OCI-LY7 (cell line): Measurements from ENCODE around the gene FOXL3. TPM values are rescaled to one million over a fixed set of nuclear protein-coding genes. Genes with fewer than 3 reads are reported as not detected.
"Not testable (repeated sequence)": the region's sequence is repeated elsewhere in the genome, so short reads cannot be mapped to it uniquely, and the experiment has no call there.

Experiments used
- BruUV-seq: library from RNA; stranded (reverse); fragments of 400-500 nt; replicated peaks from 2 replicates; lab custom pipeline; 2021; lab: Mats Ljungman, UMichigan
- CTCF ChIA-PET: fragments of 300-600 bp; sonication (Branson Sonifier 250); formaldehyde crosslinking; loops from one replicate; lab custom pipeline; 2022; ENCODE audit warnings: antibody characterized with exemption; ENCODE audit not compliant: unreplicated experiment; lab: Charles Lee
- POLR2A ChIA-PET: fragments of 300-600 bp; sonication (Branson Sonifier 250); formaldehyde crosslinking; loops from one replicate; lab custom pipeline; 2022; ENCODE audit warnings: antibody characterized with exemption; lab: Charles Lee
- DNase-seq: peaks from one replicate; pipeline ENCODE4 v3.0.0-alpha.2; 2015; ENCODE audit warnings: low spot score
- H2AFZ ChIP-seq: fragments of 200-600 bp; sonication (generic), shearing (Covaris generic); 2 replicates; pipeline ENCODE4 v1.6.1; 2014; ENCODE audit warnings: mild to moderate bottlenecking, antibody characterized with exemption, low read length, moderate library complexity
- H3K27ac ChIP-seq: fragments of 200-600 bp; sonication (generic); 2 replicates; pipeline ENCODE4 v1.5.1; 2014; ENCODE audit warnings: mixed run types, low read depth, mild to moderate bottlenecking, moderate library complexity, low read length, inconsistent platforms; ENCODE audit not compliant: poor library complexity, severe bottlenecking
- H3K36me3 ChIP-seq: fragments of 200-600 bp; sonication (generic); 2 replicates; pipeline ENCODE4 v1.6.1; 2014; ENCODE audit warnings: mild to moderate bottlenecking, antibody characterized with exemption, low read length, moderate library complexity, mixed read lengths; ENCODE audit not compliant: insufficient read depth
- H3K4me1 ChIP-seq: fragments of 200-600 bp; sonication (generic); 2 replicates; pipeline ENCODE4 v1.5.1; 2014; ENCODE audit warnings: mild to moderate bottlenecking, low read length; ENCODE audit not compliant: insufficient read depth, poor library complexity, severe bottlenecking
- H3K4me2 ChIP-seq: fragments of 200-600 bp; sonication (generic); 2 replicates; pipeline ENCODE4 v1.6.1; 2014; ENCODE audit warnings: mild to moderate bottlenecking, low read length
- H3K4me3 ChIP-seq: fragments of 200-600 bp; sonication (generic); 2 replicates; pipeline ENCODE4 v1.5.1; 2014; ENCODE audit warnings: mild to moderate bottlenecking, low read depth, low read length; ENCODE audit not compliant: poor library complexity, severe bottlenecking
- H3K79me2 ChIP-seq: fragments of 200-600 bp; sonication (generic); 2 replicates; pipeline ENCODE4 v1.6.1; 2016; ENCODE audit warnings: low read depth, mild to moderate bottlenecking, low read length, moderate library complexity, mixed read lengths; ENCODE audit not compliant: insufficient read depth
- H3K9me2 ChIP-seq: fragments of 200-600 bp; sonication (generic); 2 replicates; pipeline ENCODE4 v1.6.1; 2016; ENCODE audit warnings: mild to moderate bottlenecking, low read length, mixed read lengths; ENCODE audit not compliant: insufficient read depth
- H3K9me3 ChIP-seq: fragments of 200-600 bp; sonication (generic); 2 replicates; pipeline ENCODE4 v1.6.1; 2014; ENCODE audit warnings: mild to moderate bottlenecking, mixed run types, low read length, mixed read lengths
- H4K20me1 ChIP-seq: fragments of 200-600 bp; sonication (generic); 2 replicates; pipeline ENCODE4 v1.6.1; 2014; ENCODE audit warnings: mild to moderate bottlenecking, antibody characterized with exemption, low read length, moderate library complexity, mixed read lengths; ENCODE audit not compliant: insufficient read depth
- EZH2phosphoT487 ChIP-seq: fragments of 200-600 bp; sonication (generic); IDR thresholded peaks from 2 replicates; pipeline ENCODE4 v1.6.1; 2018; ENCODE audit warnings: low read depth, borderline replicate concordance, mild to moderate bottlenecking, mixed run types, antibody characterized with exemption, low read length, moderate library complexity, mixed read lengths
- intact Hi-C: fragments of 100-400 bp; cut with micrococcal nuclease; formaldehyde crosslinking; loops from one replicate; pipeline ENCODE4 v1.10.0; 2022; ENCODE audit not compliant: unreplicated experiment
- total RNA-seq, 2 experiments: library from RNA; depleted of rRNA in 1 of 2; stranded (reverse); fragments of >200 nt in 1 of 2; shearing (Covaris generic) in 1 of 2; gene quantifications; 2 replicates each; pipeline ENCODE4 v1.2.3, GENCODE V29; 2014 to 2022
- TF ChIP-seq, protein P1 (sequence below): fragments of 200-600 bp; sonication (generic); conservative IDR thresholded peaks from 2 replicates; pipeline ENCODE4 v1.5.1; 2014; ENCODE audit warnings: mild to moderate bottlenecking, antibody characterized with exemption, low read length, moderate library complexity, mixed read lengths

FOXL3 gene
- total RNA-seq, 2 experiments from 2014 or later, result not detected

DNA sequence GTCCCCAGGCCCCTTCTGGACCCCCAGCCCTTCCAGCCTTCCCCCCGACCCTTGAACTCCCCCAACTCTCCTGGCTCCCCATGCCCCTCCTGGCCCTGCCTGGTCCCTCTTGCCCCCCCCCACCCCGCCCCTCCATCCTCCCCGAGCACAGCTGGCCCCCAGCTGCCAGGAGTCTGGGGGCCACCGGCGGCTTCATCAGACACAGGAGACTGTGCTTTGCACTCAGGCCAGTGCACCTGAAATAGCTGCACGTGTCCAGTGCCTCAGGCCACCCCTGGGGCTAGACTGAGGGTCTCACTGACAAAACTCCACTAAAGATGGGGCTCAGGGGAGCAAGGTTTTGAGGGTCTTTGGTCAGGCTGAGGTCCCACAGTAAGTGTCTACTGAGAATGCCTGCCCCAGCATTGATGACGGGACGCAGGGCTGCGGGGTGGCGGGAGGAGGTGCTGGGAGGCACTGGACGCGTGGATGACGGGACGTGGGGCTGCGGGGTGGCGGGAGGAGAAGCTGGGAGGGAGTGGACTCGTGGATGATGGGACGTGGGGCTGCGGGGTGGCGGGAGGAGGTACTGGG, 6.5 kb downstream of the FOXL3 start:
- BruUV-seq, result no TSS peak
- H3K4me1 ChIP-seq, result no peaks in the 10 kb centered on the region
- H3K4me2 ChIP-seq, result no peak overlapping the region
- ChIA-PET CTCF (no interaction called here), POLR2A (no interaction called here)
- H4K20me1 ChIP-seq, result no peaks in the 10 kb centered on the region
- TF ChIP-seq, protein P1, sequence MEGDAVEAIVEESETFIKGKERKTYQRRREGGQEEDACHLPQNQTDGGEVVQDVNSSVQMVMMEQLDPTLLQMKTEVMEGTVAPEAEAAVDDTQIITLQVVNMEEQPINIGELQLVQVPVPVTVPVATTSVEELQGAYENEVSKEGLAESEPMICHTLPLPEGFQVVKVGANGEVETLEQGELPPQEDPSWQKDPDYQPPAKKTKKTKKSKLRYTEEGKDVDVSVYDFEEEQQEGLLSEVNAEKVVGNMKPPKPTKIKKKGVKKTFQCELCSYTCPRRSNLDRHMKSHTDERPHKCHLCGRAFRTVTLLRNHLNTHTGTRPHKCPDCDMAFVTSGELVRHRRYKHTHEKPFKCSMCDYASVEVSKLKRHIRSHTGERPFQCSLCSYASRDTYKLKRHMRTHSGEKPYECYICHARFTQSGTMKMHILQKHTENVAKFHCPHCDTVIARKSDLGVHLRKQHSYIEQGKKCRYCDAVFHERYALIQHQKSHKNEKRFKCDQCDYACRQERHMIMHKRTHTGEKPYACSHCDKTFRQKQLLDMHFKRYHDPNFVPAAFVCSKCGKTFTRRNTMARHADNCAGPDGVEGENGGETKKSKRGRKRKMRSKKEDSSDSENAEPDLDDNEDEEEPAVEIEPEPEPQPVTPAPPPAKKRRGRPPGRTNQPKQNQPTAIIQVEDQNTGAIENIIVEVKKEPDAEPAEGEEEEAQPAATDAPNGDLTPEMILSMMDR, result no peak
- TF ChIP-seq EZH2phosphoT487, result no peak
- H2AFZ ChIP-seq, result no peak overlapping the region
- no peak for DNase-seq
- H3K9me2 ChIP-seq, result no peaks in the 10 kb centered on the region
- H3K79me2 ChIP-seq, result no peaks in the 10 kb centered on the region
- no peak overlapping the region for H3K4me3 ChIP-seq
- no peak overlapping the region for H3K27ac ChIP-seq
- no peaks in the 10 kb centered on the region for H3K36me3 ChIP-seq
- intact Hi-C loops, result no loop called here
- no peaks in the 10 kb centered on the region for H3K9me3 ChIP-seq

GRCh38 chr7:297141-297540, 7.2 kb downstream of the FOXL3 start:
- H3K27ac ChIP-seq, intact Hi-C loops, H3K36me3 ChIP-seq, POLR2A ChIA-PET, H2AFZ ChIP-seq, H3K9me2 ChIP-seq, H3K4me3 ChIP-seq, H3K4me1 ChIP-seq, H3K9me3 ChIP-seq, DNase-seq, BruUV-seq, CTCF ChIA-PET, H4K20me1 ChIP-seq, H3K79me2 ChIP-seq, H3K4me2 ChIP-seq: not testable (repeated sequence)

DNA sequence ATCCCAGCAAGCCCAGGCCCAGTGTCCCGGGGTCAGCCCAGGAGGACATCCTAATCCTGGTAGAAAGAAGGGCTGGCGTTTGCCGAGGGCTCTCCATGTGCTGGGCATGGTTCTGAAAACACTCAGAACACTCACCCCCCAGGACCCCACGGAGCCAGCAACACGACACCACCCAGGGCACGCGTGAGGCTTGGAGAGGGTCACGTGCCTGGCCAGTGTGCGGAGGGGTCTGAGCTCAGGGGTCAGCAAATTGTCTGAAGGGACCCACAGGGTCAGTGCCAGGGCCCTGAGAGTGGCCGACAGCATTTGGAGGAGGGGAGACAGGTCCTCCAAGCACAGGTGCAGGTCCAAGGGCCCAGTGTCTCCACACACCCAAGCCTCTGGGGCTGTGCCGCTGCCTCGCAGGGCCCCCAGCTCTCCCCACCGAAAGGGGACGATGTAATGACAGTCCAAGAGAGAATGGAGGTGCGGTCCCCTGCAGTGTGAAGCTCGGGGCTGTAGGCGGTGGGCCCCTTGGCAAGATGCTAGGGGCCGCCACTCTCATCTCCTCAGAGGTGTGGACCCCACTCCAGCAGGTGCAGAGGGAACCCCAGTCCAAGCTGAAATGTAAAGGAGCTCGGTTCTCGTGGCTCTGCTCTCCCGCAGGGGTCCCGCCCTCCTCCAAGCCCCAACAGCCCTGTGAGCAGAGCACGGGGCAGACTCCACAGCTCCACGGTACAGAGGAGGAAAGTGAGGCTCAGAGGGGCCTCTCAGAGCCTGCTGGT, 7.8 kb downstream of the FOXL3 start:
- ChIA-PET CTCF (no interaction called here), POLR2A (no interaction called here)
- Histone ChIP-seq H4K20me1 (no peaks in the 10 kb centered on the region), H3K9me2 (no peaks in the 10 kb centered on the region), H3K27ac (no peak overlapping the region), H3K79me2 (no peaks in the 10 kb centered on the region), H3K9me3 (no peaks in the 10 kb centered on the region), H3K4me1 (no peaks in the 10 kb centered on the region), H3K36me3 (no peaks in the 10 kb centered on the region), H3K4me2 (no peak overlapping the region), H2AFZ (no peak overlapping the region), H3K4me3 (no peak overlapping the region)
- no peak for DNase-seq
- no TSS peak for BruUV-seq
- TF ChIP-seq, protein P1, result no peak
- TF ChIP-seq EZH2phosphoT487, result no peak
- intact Hi-C loops, result no loop called here
